GM21723 (cell line): Measurements from ENCODE around the gene COMMD7.
"Not testable (repeated sequence)": the region's sequence is repeated elsewhere in the genome, so short reads cannot be mapped to it uniquely, and the experiment has no call there.

Source experiments
- ATAC-seq: cut with Tn5 transposase; IDR thresholded peaks from one replicate; pipeline ENCODE4 v1.9.1; 2021; ENCODE audit warnings: mild to moderate bottlenecking, moderate library complexity; ENCODE audit not compliant: unreplicated experiment

Gene COMMD7

GRCh38 chr20:32767418-32768198 is 24.3 kb upstream of the COMMD7 start:
- ATAC-seq: no peak

- not testable (repeated sequence) for ATAC-seq
Measured at GRCh38 chr20:32765230-32765875, 22.1 kb upstream of the COMMD7 start.

GRCh38 chr20:32764005-32764960 is 21.0 kb upstream of the COMMD7 start:
- ATAC-seq: no peak

GRCh38 chr20:32763202-32764004 is 20.1 kb upstream of the COMMD7 start:
- ATAC-seq: no peak

- ATAC-seq: peak; percentile 12
Measured at GRCh38 chr20:32762754-32763201, 19.5 kb upstream of the COMMD7 start.

- ATAC-seq: peak; percentile 63
Measured at GRCh38 chr20:32761831-32762753, 18.8 kb upstream of the COMMD7 start, which contains the start of gene DNMT3B. Gene DNMT3B (plus strand): TSS chr20:32762385. CDS start chr20:32780324, 17,939 bp downstream.

- ATAC-seq: no peak
Measured at GRCh38 chr20:32761417-32761830, 18.2 kb upstream of the COMMD7 start.

GRCh38 chr20:32756156-32756555 is 12.9 kb upstream of the COMMD7 start:
- no peak for ATAC-seq

GRCh38 chr20:32753731-32754130 is 10.5 kb upstream of the COMMD7 start:
- ATAC-seq: no peak

- ATAC-seq: no peak
Measured at GRCh38 chr20:32752458-32753250, 9.4 kb upstream of the COMMD7 start.

- no peak for ATAC-seq
Measured at GRCh38 chr20:32751702-32752457, 8.6 kb upstream of the COMMD7 start.

- no peak for ATAC-seq
Measured at GRCh38 chr20:32751293-32751692, 8.0 kb upstream of the COMMD7 start.

- no peak for ATAC-seq
Measured at GRCh38 chr20:32749914-32750637, 6.8 kb upstream of the COMMD7 start.

GRCh38 chr20:32742322-32743236 is 688 bp downstream of the COMMD7 start:
- ATAC-seq: peak; percentile 28

GRCh38 chr20:32741151-32741550 is 2.1 kb downstream of the COMMD7 start:
- no peak for ATAC-seq
